ENCODE data around the gene ALKBH6. TPM values are rescaled to one million over a fixed set of nuclear protein-coding genes. Genes with fewer than 3 reads are reported as not detected.

The ALKBH6 gene
- total and polyA plus RNA-seq, 9 of the 15 experiments (the other 6 are each of a cell fraction or from before 2014, with no cell fraction given), result 0.67 to 62.0 (median 34.5) TPM

- TF ChIP-seq, protein P1, sequence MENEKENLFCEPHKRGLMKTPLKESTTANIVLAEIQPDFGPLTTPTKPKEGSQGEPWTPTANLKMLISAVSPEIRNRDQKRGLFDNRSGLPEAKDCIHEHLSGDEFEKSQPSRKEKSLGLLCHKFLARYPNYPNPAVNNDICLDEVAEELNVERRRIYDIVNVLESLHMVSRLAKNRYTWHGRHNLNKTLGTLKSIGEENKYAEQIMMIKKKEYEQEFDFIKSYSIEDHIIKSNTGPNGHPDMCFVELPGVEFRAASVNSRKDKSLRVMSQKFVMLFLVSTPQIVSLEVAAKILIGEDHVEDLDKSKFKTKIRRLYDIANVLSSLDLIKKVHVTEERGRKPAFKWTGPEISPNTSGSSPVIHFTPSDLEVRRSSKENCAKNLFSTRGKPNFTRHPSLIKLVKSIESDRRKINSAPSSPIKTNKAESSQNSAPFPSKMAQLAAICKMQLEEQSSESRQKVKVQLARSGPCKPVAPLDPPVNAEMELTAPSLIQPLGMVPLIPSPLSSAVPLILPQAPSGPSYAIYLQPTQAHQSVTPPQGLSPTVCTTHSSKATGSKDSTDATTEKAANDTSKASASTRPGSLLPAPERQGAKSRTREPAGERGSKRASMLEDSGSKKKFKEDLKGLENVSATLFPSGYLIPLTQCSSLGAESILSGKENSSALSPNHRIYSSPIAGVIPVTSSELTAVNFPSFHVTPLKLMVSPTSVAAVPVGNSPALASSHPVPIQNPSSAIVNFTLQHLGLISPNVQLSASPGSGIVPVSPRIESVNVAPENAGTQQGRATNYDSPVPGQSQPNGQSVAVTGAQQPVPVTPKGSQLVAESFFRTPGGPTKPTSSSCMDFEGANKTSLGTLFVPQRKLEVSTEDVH (IDR thresholded peaks at IDR 0.05; ENCODE audit: low read depth, partially characterized antibody), result peak; percentile 85
- no peak for TF ChIP-seq HIVEP1 (CRISPR knock-in tag; IDR thresholded peaks at IDR 0.05)
- no peak for TF ChIP-seq BMI1 (IDR thresholded peaks at IDR 0.05; ENCODE audit: low read length)
- TF ChIP-seq, protein P2, sequence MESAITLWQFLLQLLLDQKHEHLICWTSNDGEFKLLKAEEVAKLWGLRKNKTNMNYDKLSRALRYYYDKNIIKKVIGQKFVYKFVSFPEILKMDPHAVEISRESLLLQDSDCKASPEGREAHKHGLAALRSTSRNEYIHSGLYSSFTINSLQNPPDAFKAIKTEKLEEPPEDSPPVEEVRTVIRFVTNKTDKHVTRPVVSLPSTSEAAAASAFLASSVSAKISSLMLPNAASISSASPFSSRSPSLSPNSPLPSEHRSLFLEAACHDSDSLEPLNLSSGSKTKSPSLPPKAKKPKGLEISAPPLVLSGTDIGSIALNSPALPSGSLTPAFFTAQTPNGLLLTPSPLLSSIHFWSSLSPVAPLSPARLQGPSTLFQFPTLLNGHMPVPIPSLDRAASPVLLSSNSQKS (CRISPR knock-in tag; IDR thresholded peaks at IDR 0.05), result no peak
- no peak for TF ChIP-seq NFE2L1 (tag; IDR thresholded peaks at IDR 0.05; ENCODE audit: borderline replicate concordance, low read depth)
- TF ChIP-seq PRPF4 (IDR thresholded peaks at IDR 0.05; ENCODE audit: insufficient read depth, low read depth, low read length, poor library complexity, severe bottlenecking), result no peak
- TF ChIP-seq U2AF1 (optimal IDR thresholded peaks at IDR 0.05; ENCODE audit: low read depth, low read length), result peak; percentile 31
- peak in 1 of 2 experiments; percentile 30; a peak in 1 of 4 replicates for TF ChIP-seq TRIM24 (IDR thresholded peaks at IDR 0.05)
- TF ChIP-seq ID3 (CRISPR knock-in tag; IDR thresholded peaks at IDR 0.05), result no peak
- no peak for TF ChIP-seq ID3 (tag; IDR thresholded peaks at IDR 0.05)
- TF ChIP-seq RAD51 (IDR thresholded peaks at IDR 0.05; ENCODE audit: borderline replicate concordance, low read depth), result no peak
- TF ChIP-seq HDAC2 (IDR thresholded peaks at IDR 0.05), result 0 out of 2 replicates have a peak, but pooled peaks have one; percentile 23
- no peak for TF ChIP-seq RFX7 (CRISPR knock-in tag; IDR thresholded peaks at IDR 0.05)
- no peak for TF ChIP-seq CEBPB (tag; IDR thresholded peaks at IDR 0.05)
- no peak for TF ChIP-seq ZNF57 (CRISPR knock-in tag; IDR thresholded peaks at IDR 0.05)
- TF ChIP-seq NR2C1 (IDR thresholded peaks at IDR 0.05), result no peak
- TF ChIP-seq NR2C1 (tag; IDR thresholded peaks at IDR 0.05), result no peak
- no peak for TF ChIP-seq MBD1 (CRISPR knock-in tag; IDR thresholded peaks at IDR 0.05)
- TF ChIP-seq, protein P3, sequence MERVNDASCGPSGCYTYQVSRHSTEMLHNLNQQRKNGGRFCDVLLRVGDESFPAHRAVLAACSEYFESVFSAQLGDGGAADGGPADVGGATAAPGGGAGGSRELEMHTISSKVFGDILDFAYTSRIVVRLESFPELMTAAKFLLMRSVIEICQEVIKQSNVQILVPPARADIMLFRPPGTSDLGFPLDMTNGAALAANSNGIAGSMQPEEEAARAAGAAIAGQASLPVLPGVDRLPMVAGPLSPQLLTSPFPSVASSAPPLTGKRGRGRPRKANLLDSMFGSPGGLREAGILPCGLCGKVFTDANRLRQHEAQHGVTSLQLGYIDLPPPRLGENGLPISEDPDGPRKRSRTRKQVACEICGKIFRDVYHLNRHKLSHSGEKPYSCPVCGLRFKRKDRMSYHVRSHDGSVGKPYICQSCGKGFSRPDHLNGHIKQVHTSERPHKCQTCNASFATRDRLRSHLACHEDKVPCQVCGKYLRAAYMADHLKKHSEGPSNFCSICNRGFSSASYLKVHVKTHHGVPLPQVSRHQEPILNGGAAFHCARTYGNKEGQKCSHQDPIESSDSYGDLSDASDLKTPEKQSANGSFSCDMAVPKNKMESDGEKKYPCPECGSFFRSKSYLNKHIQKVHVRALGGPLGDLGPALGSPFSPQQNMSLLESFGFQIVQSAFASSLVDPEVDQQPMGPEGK (CRISPR knock-in tag; IDR thresholded peaks at IDR 0.05; ENCODE audit: borderline replicate concordance), result no peak
- no peak for TF ChIP-seq DNMT1 (IDR thresholded peaks at IDR 0.05)
- TF ChIP-seq MCM7 (IDR thresholded peaks at IDR 0.05), result no peak
Measured at GRCh38 chr19:36054733-36055686, 41.0 kb upstream of the ALKBH6 start, which contains the start of gene WDR62 (continued).

Measured in K562 (cell line).